Aorta (tissue), 5 donors: ENCODE data around the gene TNNI3K. TPM values are rescaled to one million over a fixed set of nuclear protein-coding genes. Genes with fewer than 3 reads are reported as not detected.
"Not testable (repeated sequence)": the region's sequence is repeated elsewhere in the genome, so short reads cannot be mapped to it uniquely, and the experiment has no call there.

ENCODE experiments used
- ATAC-seq: fragments of 200-7000 bp; cut with Tn5 transposase; one replicate; pipeline ENCODE4 v1.9.1; 2022; ENCODE audit warnings: moderate library complexity; ENCODE audit not compliant: low FRiP score
- DNase-seq, 2 donors: peaks; one replicate each; pipeline ENCODE4 v3.0.0-alpha.2; 2020
- H3K27ac ChIP-seq, 2 donors: one replicate each; pipeline ENCODE4 v1.5.1; 2013; ENCODE audit warnings: low read length in 2 of 2, mild to moderate bottlenecking in 2 of 2, moderate library complexity in 2 of 2, control low read depth in 1 of 2, inconsistent platforms in 1 of 2, low read depth in 1 of 2
- H3K27me3 ChIP-seq, 2 donors: one replicate each; pipeline ENCODE4 v1.6.1; 2013; ENCODE audit warnings: control low read depth in 1 of 2, low read length in 1 of 2, mild to moderate bottlenecking in 1 of 2, moderate library complexity in 1 of 2; ENCODE audit not compliant: insufficient read depth in 2 of 2, control insufficient read depth in 1 of 2
- H3K36me3 ChIP-seq, 2 donors: one replicate each; pipeline ENCODE4 v1.6.1; 2013; ENCODE audit warnings: control low read depth in 1 of 2, low read length in 1 of 2, mild to moderate bottlenecking in 1 of 2; ENCODE audit not compliant: insufficient read depth in 2 of 2, control insufficient read depth in 1 of 2
- H3K4me1 ChIP-seq, 2 donors: one replicate each; pipeline ENCODE4 v1.6.1; 2013; ENCODE audit warnings: low read length in 2 of 2, control low read depth in 1 of 2, mild to moderate bottlenecking in 1 of 2, moderate library complexity in 1 of 2; ENCODE audit not compliant: insufficient read depth in 2 of 2, control insufficient read depth in 1 of 2
- H3K4me3 ChIP-seq, 2 donors: one replicate each; pipeline ENCODE4 v1.5.1; 2013; ENCODE audit warnings: low read length in 2 of 2, control low read depth in 1 of 2, mild to moderate bottlenecking in 1 of 2
- H3K9me3 ChIP-seq: one replicate; pipeline ENCODE4 v1.6.1; 2013; ENCODE audit warnings: mild to moderate bottlenecking, low read length; ENCODE audit not compliant: control insufficient read depth
- WGBS, 2 donors: extraction: QIAGEN DNeasy Blood & Tissue Kit; methylation state at CpG; one replicate each; pipeline ENCODE4 v1.1.7; 2013; 5-methylcytosine and 5-hydroxymethylcytosine counted together
- intact Hi-C, 2 donors: fragments of 100-400 bp; cut with DNase I; formaldehyde crosslinking; loops; one replicate each; pipeline versions ENCODE4 v1.14.2 to v1.15.0; 2022
- polyA plus RNA-seq, 2 donors: library from polyadenylated mRNA; stranded (reverse); fragments of 200-250 nt; gene quantifications; one replicate each; pipeline ENCODE4 v1.2.3, GENCODE V29; 2013
- total RNA-seq, 2 donors: library from RNA; stranded (reverse); fragmentation: NEBNext Ultra II Directional; extraction: Animal tissue kit (Norgen Biotek cat#: 25700); gene quantifications; one replicate each; pipeline ENCODE4 v1.2.1, GENCODE V29; 2021
- donor health status: healthy with polysubstance abuse.
- donor health status: Bipolar disorder and iron deficiency.
- donor health status: DM: no; HTN: no; CAD: no.
- donor health status: DM: no; HTN: no; CAD: no.
- donor health status: DM: yes; HTN: yes; CAD: no.

TNNI3K gene
- total and polyA plus RNA-seq, 4 donors = 2.8 to 4.2 TPM; not detected in 2

- H3K4me1 ChIP-seq = no peaks in the 10 kb centered on the region
- WGBS, 2 donors = 94% methylated on average over 5 of the region's 5 CpGs
- DNase-seq (no peak), ATAC-seq (no peak)
- peaks cover 0 to 2% of the 10 kb centered on the region in 2 donors for H3K36me3 ChIP-seq
- no peak overlapping the region for H3K27ac ChIP-seq
- no peaks in the 10 kb centered on the region for H3K27me3 ChIP-seq
- peaks cover 6% of the 10 kb centered on the region for H3K9me3 ChIP-seq
- H3K4me3 ChIP-seq = no peak overlapping the region
- intact Hi-C loops = no loop called here
These were observed 12.5 kb upstream of the TNNI3K start for GRCh38 chr1:74222701-74223100.

GRCh38 chr1:74223453-74223852 is 11.7 kb upstream of the TNNI3K start:
- WGBS, 2 donors = 70 to 78% methylated on average over 3 of the region's 3 CpGs
- Histone ChIP-seq H3K27ac (no peak overlapping the region), H3K36me3 (peaks cover 0 to 2% of the 10 kb centered on the region in 2 donors), H3K9me3 (peaks cover 6% of the 10 kb centered on the region), H3K4me3 (no peak overlapping the region), H3K4me1 (no peaks in the 10 kb centered on the region), H3K27me3 (no peaks in the 10 kb centered on the region)
- intact Hi-C loops = no loop called here
- no peak for ATAC-seq
- DNase-seq = no peak

DNA sequence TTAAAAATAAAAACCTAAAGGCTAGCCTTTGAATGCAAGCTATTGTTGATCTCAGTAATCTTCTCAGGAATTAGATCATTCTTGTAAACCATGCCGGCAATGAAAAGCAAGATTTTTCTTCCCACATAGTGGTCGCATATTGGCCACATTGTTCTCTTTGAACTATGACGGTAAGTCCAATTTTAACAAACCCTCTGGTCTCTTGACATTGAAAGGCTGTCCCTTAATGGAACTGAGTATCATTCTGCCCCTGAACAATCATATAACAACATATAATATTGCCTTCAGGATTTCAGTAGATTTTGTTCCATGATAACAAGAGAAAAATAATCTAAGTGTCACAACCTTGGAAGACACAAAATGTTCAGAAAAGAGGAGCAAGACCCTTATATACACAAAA is 1.3 kb downstream of the TNNI3K start:
- H3K4me3 ChIP-seq = no peak overlapping the region

GRCh38 chr1:74237035-74237434 is 1.8 kb downstream of the TNNI3K start:
- ATAC-seq = no peak
- H3K9me3 ChIP-seq = no peaks in the 10 kb centered on the region
- intact Hi-C loops = no loop called here
- no peak overlapping the region for H3K4me3 ChIP-seq
- no peaks in the 10 kb centered on the region for H3K4me1 ChIP-seq
- no peak overlapping the region for H3K27ac ChIP-seq
- WGBS, 2 donors = 78 to 90% methylated on average over 1 of the region's 1 CpG
- DNase-seq = no peak
- no peaks in the 10 kb centered on the region for H3K36me3 ChIP-seq
- no peaks in the 10 kb centered on the region for H3K27me3 ChIP-seq

More for the DNA sequence above, 1.3 kb downstream of the TNNI3K start:
- H3K36me3 ChIP-seq = no peaks in the 10 kb centered on the region
- intact Hi-C loops = no loop called here
- H3K27ac ChIP-seq = no peak overlapping the region
- no peak for ATAC-seq
- 84 to 89% methylated on average over 3 of the region's 3 CpGs for WGBS, 2 donors
- H3K27me3 ChIP-seq = no peaks in the 10 kb centered on the region
- no peak for DNase-seq
- no peaks in the 10 kb centered on the region for H3K9me3 ChIP-seq
- H3K4me1 ChIP-seq = no peaks in the 10 kb centered on the region

DNA sequence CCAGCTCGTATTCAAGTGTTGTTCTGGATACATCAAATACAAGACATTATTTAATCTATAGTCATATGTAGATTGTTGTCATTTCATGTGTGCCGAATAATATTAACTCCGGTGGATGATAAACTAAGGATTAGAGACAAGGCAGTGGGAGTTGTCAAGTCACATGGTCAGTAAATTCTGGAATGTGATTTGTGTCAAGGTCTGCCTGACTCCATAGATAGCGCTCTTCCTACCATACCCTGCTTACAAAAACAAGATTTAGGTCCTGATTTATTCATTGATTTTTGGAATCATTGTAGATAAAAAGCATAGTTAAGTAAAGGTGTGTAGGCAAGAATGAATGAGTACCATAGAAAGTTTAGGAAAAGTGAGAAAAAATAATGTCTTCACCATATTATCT is 2.6 kb downstream of the TNNI3K start:
- Histone ChIP-seq H3K4me3 (no peak overlapping the region), H3K27ac (no peak overlapping the region), H3K9me3 (no peaks in the 10 kb centered on the region), H3K4me1 (no peaks in the 10 kb centered on the region), H3K27me3 (no peaks in the 10 kb centered on the region), H3K36me3 (no peaks in the 10 kb centered on the region)
- ATAC-seq = no peak
- DNase-seq = no peak
- WGBS, 2 donors = 89% methylated on average over 4 of the region's 4 CpGs
- intact Hi-C loops = no loop called here

DNA sequence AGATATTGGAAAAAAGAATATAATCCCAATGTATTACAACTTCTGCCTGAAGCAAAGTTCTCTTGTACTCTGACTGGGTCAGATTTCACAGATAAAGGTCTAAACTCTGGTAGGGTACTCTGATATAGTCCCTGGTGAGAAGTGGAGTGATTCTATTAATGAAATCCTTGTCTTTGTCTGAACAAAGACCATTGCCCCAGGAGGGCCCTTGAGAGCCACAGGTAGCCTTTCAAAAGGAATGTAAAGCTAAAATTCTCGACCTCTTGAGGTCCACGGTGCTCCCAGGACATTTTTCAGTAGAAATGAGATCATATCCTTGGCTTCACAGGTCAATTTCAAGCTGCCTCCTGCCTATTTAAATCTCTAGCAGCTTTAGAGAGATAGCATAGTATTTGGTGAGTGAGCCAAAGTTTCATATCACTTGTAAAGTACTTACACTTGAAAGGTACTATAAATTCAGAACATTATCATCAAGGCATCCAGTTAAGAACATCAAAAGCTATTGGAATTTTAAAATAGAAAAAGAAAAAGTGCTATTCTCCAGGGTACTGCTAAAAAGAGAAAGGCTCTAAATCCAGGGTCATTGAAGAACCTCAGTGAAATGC is 10.1 kb downstream of the TNNI3K start:
- Histone ChIP-seq H3K27ac (no peak overlapping the region), H3K27me3 (no peaks in the 10 kb centered on the region), H3K36me3 (no peaks in the 10 kb centered on the region), H3K9me3 (no peaks in the 10 kb centered on the region), H3K4me1 (no peaks in the 10 kb centered on the region), H3K4me3 (no peak overlapping the region)
- no peak for ATAC-seq
- DNase-seq = no peak
- WGBS, 2 donors = 2 to 9% methylated on average over 2 of the region's 2 CpGs
- intact Hi-C loops = no loop called here

GRCh38 chr1:74246315-74246714 is 11.1 kb downstream of the TNNI3K start:
- 70 to 83% methylated on average over 2 of the region's 2 CpGs for WGBS, 2 donors
- no peaks in the 10 kb centered on the region for H3K4me1 ChIP-seq
- H3K9me3 ChIP-seq = no peaks in the 10 kb centered on the region
- H3K36me3 ChIP-seq = no peaks in the 10 kb centered on the region
- no peak overlapping the region for H3K4me3 ChIP-seq
- intact Hi-C loops = no loop called here
- no peak overlapping the region for H3K27ac ChIP-seq
- DNase-seq = no peak
- H3K27me3 ChIP-seq = no peaks in the 10 kb centered on the region
- no peak for ATAC-seq

DNA sequence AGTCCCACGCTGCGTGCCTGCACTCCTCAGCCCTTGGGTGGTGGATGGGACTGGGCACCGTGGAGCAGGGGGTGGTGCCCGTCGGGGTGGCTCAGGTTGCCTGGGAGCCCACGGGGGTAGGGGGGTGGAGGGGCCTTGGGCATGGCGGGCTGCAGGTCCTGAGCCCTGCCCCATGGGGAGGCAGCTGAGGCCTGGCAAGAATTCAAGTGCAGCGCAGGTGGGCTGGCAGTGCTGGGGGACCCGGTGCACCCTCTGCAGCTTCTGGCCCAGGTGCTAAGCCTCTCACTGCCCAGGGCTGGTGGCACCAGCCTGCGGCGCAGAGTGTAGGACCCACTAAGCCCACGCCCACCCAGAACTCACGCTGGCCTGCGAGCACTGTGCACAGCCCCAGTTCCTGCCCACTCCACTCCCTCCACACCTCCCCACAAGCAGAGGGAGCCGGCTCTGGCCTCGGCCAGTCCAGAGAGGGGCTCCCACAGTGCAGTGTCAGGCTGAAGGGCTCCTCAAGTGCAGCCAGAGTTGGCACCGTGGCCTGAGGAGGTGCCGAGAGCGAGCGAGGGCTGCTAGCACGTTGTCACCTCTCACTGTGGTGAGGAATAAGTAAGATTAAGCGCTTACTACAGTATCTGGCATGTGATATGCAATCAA is 12.8 kb downstream of the TNNI3K start:
- H3K4me3 ChIP-seq = no peak overlapping the region
- H3K9me3 ChIP-seq = no peaks in the 10 kb centered on the region
- H3K36me3 ChIP-seq = no peaks in the 10 kb centered on the region
- 95 to 96% methylated on average over 21 to 22 of the region's 22 CpGs for WGBS, 2 donors
- intact Hi-C loops = no loop called here
- DNase-seq (peak in 1 of 2 donors; percentile 46), ATAC-seq (no peak)
- no peaks in the 10 kb centered on the region for H3K27me3 ChIP-seq
- no peak overlapping the region for H3K27ac ChIP-seq
- no peaks in the 10 kb centered on the region for H3K4me1 ChIP-seq

GRCh38 chr1:74253243-74253824 is 18.1 kb downstream of the TNNI3K start:
- H3K27me3 ChIP-seq, H3K9me3 ChIP-seq, H3K27ac ChIP-seq, H3K36me3 ChIP-seq, H3K4me1 ChIP-seq, ATAC-seq, intact Hi-C loops, H3K4me3 ChIP-seq: not testable (repeated sequence)
- WGBS, 2 donors = 87 to 95% methylated on average over 24 to 32 of the region's 32 CpGs
- peak in 1 of 2 donors; percentile 67 for DNase-seq
